Body of pancreas (tissue), 4 donors: ENCODE data around the gene TMEM145. TPM values are rescaled to one million over a fixed set of nuclear protein-coding genes. Genes with fewer than 3 reads are reported as not detected.

Experiments used
- ATAC-seq: fragments of 150-250 bp; one replicate; pipeline ENCODE4 v1.9.1; 2016
- DNase-seq, 4 donors: peaks; one replicate each; pipeline ENCODE4 v3.0.0-alpha.2; 2019
- H3K27ac ChIP-seq, 4 donors: fragments of 200-600 bp; sonication (generic); 1 replicate in 3 of 4; 2 replicates in 1 of 4; pipeline versions ENCODE4 v1.5.1 to v1.6.1; 2016 to 2019; ENCODE audit warnings: mild to moderate bottlenecking in 1 of 4, mixed read lengths in 1 of 4, moderate library complexity in 1 of 4
- H3K27me3 ChIP-seq, 2 donors: fragments of 200-600 bp; sonication (generic); one replicate each; pipeline ENCODE4 v1.6.0; 2016; ENCODE audit warnings: mild to moderate bottlenecking in 1 of 2
- H3K36me3 ChIP-seq, 2 donors: fragments of 200-600 bp; sonication (generic); replicated peaks in 1 of 2; 2 replicates each; pipeline ENCODE4 v1.5.1; 2016; ENCODE audit warnings: low read depth in 2 of 2; ENCODE audit not compliant: insufficient read depth in 1 of 2
- H3K4me1 ChIP-seq: fragments of 200-600 bp; sonication (generic); one replicate; pipeline ENCODE4 v1.6.0; 2016
- H3K4me3 ChIP-seq, 2 donors: fragments of 200-600 bp; sonication (generic); 1 replicate in 1 of 2; 2 replicates in 1 of 2; pipeline ENCODE4 v1.5.1; 2016 to 2019
- H3K9me3 ChIP-seq, 3 donors: fragments of 200-600 bp; sonication (generic); 1 replicate in 2 of 3; 2 replicates in 1 of 3; pipeline ENCODE4 v1.5.1; 2016
- CTCF ChIP-seq, 7 experiments: fragments of 450-650 bp in 4 of 7; fragments of 200-600 bp in 3 of 7; sonication (generic) in 3 of 7; IDR thresholded peaks; one replicate each; pipeline ENCODE4 v1.5.1; 2016 to 2019; ENCODE audit warnings: antibody characterized with exemption in 7 of 7
- POLR2A ChIP-seq, 3 donors: fragments of 450-650 bp; IDR thresholded peaks; one replicate each; pipeline ENCODE4 v1.6.1; 2016; ENCODE audit warnings: antibody characterized with exemption in 3 of 3, mild to moderate bottlenecking in 2 of 3
- WGBS, 2 donors: methylation state at CpG; one replicate each; pipeline ENCODE4 v1.1.5; 2017; 5-methylcytosine and 5-hydroxymethylcytosine counted together
- intact Hi-C: fragments of 100-400 bp; cut with DNase I; formaldehyde crosslinking; loops from one replicate; pipeline ENCODE4 v1.15.1; 2023
- total RNA-seq, 2 donors: library from RNA; depleted of rRNA; stranded (reverse); fragments of >200 nt; gene quantifications; one replicate each; pipeline ENCODE4 v1.1.0, GENCODE V29; 2016

Gene TMEM145
- total RNA-seq, 2 donors from 2014 or later, result not detected

- ATAC-seq, result peak; percentile 82
- no peaks in the 10 kb centered on the region for H3K4me1 ChIP-seq
- intact Hi-C loops, result no loop called here
- DNase-seq, result peak; percentile 82 to 91 (median 86)
- peaks cover 4 to 10% of the 10 kb centered on the region in 2 donors for H3K36me3 ChIP-seq
- H3K27ac ChIP-seq, result no peak overlapping the region
- no peak overlapping the region for H3K4me3 ChIP-seq
- H3K27me3 ChIP-seq, result no peaks in the 10 kb centered on the region
- TF ChIP-seq POLR2A (IDR thresholded peaks at IDR 0.05) (no peak), CTCF (IDR thresholded peaks at IDR 0.05) (peak; percentile 84 to 94 (median 90))
- no peaks in the 10 kb centered on the region for H3K9me3 ChIP-seq
- WGBS, 2 donors, result 76 to 100% methylated on average over 1 to 6 of the region's 6 CpGs
Observed at GRCh38 chr19:42295831-42296525, 17.1 kb upstream of the TMEM145 start.

DNA sequence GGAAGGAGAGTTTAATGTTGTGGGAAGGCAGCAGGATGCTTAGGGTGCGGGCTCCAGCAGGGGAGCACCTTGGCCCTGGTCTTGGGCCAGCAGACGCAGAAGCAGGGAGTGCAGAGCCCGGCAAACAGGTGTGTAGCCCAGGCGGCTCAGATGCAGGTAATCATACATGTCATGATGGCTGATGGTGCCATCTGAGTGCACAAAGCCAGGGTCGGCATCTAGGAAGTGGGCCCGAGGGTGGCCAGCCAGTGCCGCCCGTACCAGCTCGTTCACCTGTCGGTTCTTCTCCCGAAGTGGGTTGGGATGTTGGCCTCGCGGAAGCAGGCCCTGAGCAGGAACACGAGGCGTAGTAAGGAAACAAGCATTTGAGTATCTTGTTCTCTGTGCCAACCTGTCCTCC lies 16.1 kb upstream of the TMEM145 start:
- DNase-seq, result peak in 1 of 4 donors; percentile 13
- WGBS, 2 donors, result 85 to 87% methylated on average over 15 of the region's 15 CpGs
- H3K9me3 ChIP-seq, result no peaks in the 10 kb centered on the region
- no peak overlapping the region for H3K4me3 ChIP-seq
- no peak for ATAC-seq
- TF ChIP-seq CTCF (IDR thresholded peaks at IDR 0.05) (no peak), POLR2A (IDR thresholded peaks at IDR 0.05) (no peak)
- peaks cover 11% of the 10 kb centered on the region for H3K4me1 ChIP-seq
- H3K27ac ChIP-seq, result no peak overlapping the region
- no peaks in the 10 kb centered on the region for H3K27me3 ChIP-seq
- intact Hi-C loops, result no loop called here
- peaks cover 2% of the 10 kb centered on the region in 2 donors for H3K36me3 ChIP-seq

GRCh38 chr19:42301646-42302203 lies 11.4 kb upstream of the TMEM145 start, which contains the start of gene PRR19:
Gene PRR19, plus strand, starts transcription at chr19:42302132. Its CDS starts 7,453 bp downstream, at chr19:42309585.
- H3K27ac ChIP-seq, result peak within 1 kb of the TSS; percentile 19 to 74 (median 61)
- intact Hi-C loops, result no loop called here
- DNase-seq (no peak), ATAC-seq (peak; percentile 11)
- no peaks in the 10 kb centered on the region for H3K27me3 ChIP-seq
- 6 to 50% methylated on average over 2 to 21 of the region's 21 CpGs for WGBS, 2 donors
- H3K4me3 ChIP-seq, result peak within 1 kb of the TSS; percentile 44 to 70
- no peak for TF ChIP-seq CTCF (IDR thresholded peaks at IDR 0.05)
- TF ChIP-seq POLR2A (IDR thresholded peaks at IDR 0.05), result no peak
- no peaks in the 10 kb centered on the region for H3K9me3 ChIP-seq
- H3K4me1 ChIP-seq, result peaks cover 20% of the 10 kb centered on the region
- no peaks in the 10 kb centered on the region for H3K36me3 ChIP-seq

GRCh38 chr19:42303101-42303464 lies 10.0 kb upstream of the TMEM145 start:
- WGBS, 2 donors, result 57 to 67% methylated on average over 10 to 11 of the region's 11 CpGs
- Histone ChIP-seq H3K4me1 (peaks cover 20% of the 10 kb centered on the region), H3K27me3 (no peaks in the 10 kb centered on the region), H3K27ac (peak overlapping the region in 3 of 4 donors; percentile 50 to 74 (median 72)), H3K9me3 (no peaks in the 10 kb centered on the region), H3K4me3 (no peak overlapping the region), H3K36me3 (no peaks in the 10 kb centered on the region)
- TF ChIP-seq POLR2A (IDR thresholded peaks at IDR 0.05) (no peak), CTCF (IDR thresholded peaks at IDR 0.05) (no peak)
- DNase-seq (no peak), ATAC-seq (no peak)
- intact Hi-C loops, result no loop called here
